K562 (cell line): Measurements from ENCODE around the gene HDAC7.
A peak's percentile ranks its signal among the peaks of the same experiment; 100 is the strongest.

ENCODE experiments used
- CAMTA2 ChIP-seq: fragments of 250-450 bp; sonication (Bioruptor Pico); conservative IDR thresholded peaks from 2 replicates; pipeline ENCODE4 v1.5.1; 2022
- CTCF ChIP-seq, 3 experiments: IDR thresholded peaks in 2 of 3; conservative IDR thresholded peaks in 1 of 3; 2 replicates each; pipeline ENCODE4 v1.5.1; 2011 to 2012; ENCODE audit warnings: low read length in 3 of 3, mild to moderate bottlenecking in 3 of 3, control low read depth in 2 of 3, improper control_type of control experiment in 1 of 3, inconsistent platforms in 1 of 3, low read depth in 1 of 3, mixed read lengths in 1 of 3, moderate library complexity in 1 of 3; ENCODE audit not compliant: insufficient read depth in 2 of 3
- EP300 ChIP-seq: IDR thresholded peaks from 2 replicates; pipeline ENCODE4 v1.6.1; 2012; ENCODE audit warnings: low read length, improper control_type of control experiment
- EZH2 ChIP-seq: IDR thresholded peaks from 2 replicates; pipeline ENCODE4 v1.6.1; 2012; ENCODE audit warnings: low read depth, mild to moderate bottlenecking, inconsistent platforms, low read length, borderline replicate concordance
- HNRNPK ChIP-seq: fragments of 200-400 bp; formaldehyde crosslinking; IDR thresholded peaks from one replicate; pipeline ENCODE4 v1.6.1; 2018; ENCODE audit warnings: mild to moderate bottlenecking, low read depth, low read length; ENCODE audit not compliant: poor library complexity, severe bottlenecking
- KAT8 ChIP-seq: fragments of 450-650 bp; IDR thresholded peaks from 2 replicates; pipeline ENCODE4 v1.6.1; 2016; ENCODE audit warnings: low read depth, mild to moderate bottlenecking
- NFRKB ChIP-seq: fragments of 450-650 bp; IDR thresholded peaks from 2 replicates; pipeline ENCODE4 v1.6.1; 2016; ENCODE audit warnings: low read depth
- PHF8 ChIP-seq: fragments of 200-600 bp; sonication (generic); IDR thresholded peaks from 2 replicates; pipeline ENCODE4 v1.6.1; 2012; ENCODE audit warnings: mixed run types, mild to moderate bottlenecking, inconsistent platforms, low read length, moderate library complexity, borderline replicate concordance
- POLR2AphosphoS5 ChIP-seq: IDR thresholded peaks from 2 replicates; pipeline ENCODE4 v1.6.1; 2011; ENCODE audit warnings: mild to moderate bottlenecking, low read depth, low read length, moderate library complexity; ENCODE audit not compliant: control insufficient read depth, insufficient read depth
- TF ChIP-seq, protein P1 (sequence below): fragments of 250-450 bp; sonication (Bioruptor Pico); IDR thresholded peaks from 2 replicates; pipeline ENCODE4 v1.5.0; 2021

- TF ChIP-seq PHF8 (no peak), POLR2AphosphoS5 (no peak), HNRNPK (no peak), EZH2 (no peak), NFRKB (no peak), KAT8 (no peak), EP300 (no peak), CTCF (IDR thresholded peaks at IDR 0.05 in 2 of 3, conservative IDR thresholded peaks at IDR 0.05 in 1 of 3; ENCODE audit: insufficient read depth in 2 of 3, low read depth in 1 of 3, low read length in 3 of 3) (peak; percentile 93 to 98 (median 97)), CAMTA2 (no peak)
- TF ChIP-seq, protein P1, sequence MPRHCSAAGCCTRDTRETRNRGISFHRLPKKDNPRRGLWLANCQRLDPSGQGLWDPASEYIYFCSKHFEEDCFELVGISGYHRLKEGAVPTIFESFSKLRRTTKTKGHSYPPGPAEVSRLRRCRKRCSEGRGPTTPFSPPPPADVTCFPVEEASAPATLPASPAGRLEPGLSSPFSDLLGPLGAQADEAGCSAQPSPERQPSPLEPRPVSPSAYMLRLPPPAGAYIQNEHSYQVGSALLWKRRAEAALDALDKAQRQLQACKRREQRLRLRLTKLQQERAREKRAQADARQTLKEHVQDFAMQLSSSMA (CRISPR knock-in tag): no peak
Observed at GRCh38 chr12:47742253-47742825, 77.4 kb downstream of the HDAC7 start.
